ENCODE measurements around the gene ZCWPW1.

GRCh38 chr7:100351657-100352058 lies 76.8 kb downstream of the ZCWPW1 start:
- no peak for TF ChIP-seq CTCF (IDR thresholded peaks at IDR 0.05)
- no peak for TF ChIP-seq POLR2A (IDR thresholded peaks at IDR 0.05)
- TF ChIP-seq POLR2AphosphoS5 (IDR thresholded peaks at IDR 0.05), result no peak
- TF ChIP-seq EP300 (IDR thresholded peaks at IDR 0.05), result no peak
